B cell (primary cell): Measurements from ENCODE around the gene ZNF346. TPM values are rescaled to one million over a fixed set of nuclear protein-coding genes. Genes with fewer than 3 reads are reported as not detected.

Source experiments
- ATAC-seq: fragments of 200-7000 bp; cut with Tn5 transposase; one replicate; pipeline ENCODE4 v1.10.0; 2021; ENCODE audit warnings: low read depth, mild to moderate bottlenecking, moderate number of reproducible peaks, moderate library complexity
- CTCF ChIA-PET: fragments of 350-600 bp; sonication (Branson Sonifier 250); formaldehyde crosslinking; loops from one replicate; lab custom pipeline; 2021; ENCODE audit warnings: antibody characterized with exemption, inconsistent platforms; lab: Charles Lee
- POLR2A ChIA-PET: fragments of 350-600 bp; sonication (Branson Sonifier 250); formaldehyde crosslinking; loops from one replicate; lab custom pipeline; 2021; ENCODE audit warnings: antibody characterized with exemption; lab: Charles Lee
- DNase-seq: peaks from one replicate; pipeline ENCODE4 v3.0.0; 2013
- H2AFZ ChIP-seq: 2 replicates; pipeline ENCODE4 v1.6.1; 2012; ENCODE audit warnings: mild to moderate bottlenecking, low read depth, low read length; ENCODE audit not compliant: insufficient read depth, poor library complexity, severe bottlenecking
- H3K27ac ChIP-seq, 2 donors: 1 replicate in 1 of 2; 2 replicates in 1 of 2; pipeline ENCODE4 v1.5.1; 2012 to 2013; ENCODE audit warnings: low read length in 2 of 2, mild to moderate bottlenecking in 2 of 2, moderate library complexity in 1 of 2
- H3K27me3 ChIP-seq, 4 experiments: fragments of 200-600 bp in 1 of 4; sonication (generic) in 1 of 4; replicated peaks in 1 of 4; 1 replicate in 2 of 4; 2 replicates in 2 of 4; pipeline versions ENCODE4 v1.6.1 to v1.7.0; 2013 to 2016; ENCODE audit warnings: low read length in 3 of 4, mild to moderate bottlenecking in 2 of 4, mixed read lengths in 1 of 4, moderate library complexity in 1 of 4; ENCODE audit not compliant: insufficient read depth in 4 of 4, control insufficient read depth in 3 of 4; ENCODE audit errors: control extremely low read depth in 1 of 4
- H3K36me3 ChIP-seq, 2 experiments: replicated peaks in 1 of 2; 1 replicate in 1 of 2; 2 replicates in 1 of 2; pipeline versions ENCODE4 v1.6.1 to v1.7.1; 2013; ENCODE audit warnings: low read length in 1 of 2; ENCODE audit not compliant: insufficient read depth in 2 of 2, control insufficient read depth in 1 of 2; ENCODE audit errors: control extremely low read depth in 1 of 2, extremely low read depth in 1 of 2
- H3K4me1 ChIP-seq, 2 donors: fragments of 200-600 bp in 1 of 2; sonication (generic) in 1 of 2; 1 replicate in 1 of 2; 2 replicates in 1 of 2; pipeline versions ENCODE4 v1.5.1 to v1.6.1; 2013 to 2017; ENCODE audit warnings: low read length in 2 of 2; ENCODE audit not compliant: control insufficient read depth in 2 of 2, insufficient read depth in 2 of 2
- H3K4me2 ChIP-seq: replicated peaks from 2 replicates; pipeline ENCODE3; 2012; ENCODE audit warnings: mild to moderate bottlenecking, low read depth, low read length; ENCODE audit not compliant: poor library complexity, severe bottlenecking
- H3K4me3 ChIP-seq, 5 experiments: fragments of 200-600 bp in 1 of 5; sonication (generic) in 1 of 5; 1 replicate in 3 of 5; 2 replicates in 2 of 5; pipeline versions ENCODE4 v1.5.1 to v1.7.0; 2011 to 2016; ENCODE audit warnings: low read length in 4 of 5, mild to moderate bottlenecking in 4 of 5, low read depth in 2 of 5, control low read depth in 1 of 5, moderate library complexity in 1 of 5; ENCODE audit not compliant: insufficient read depth in 1 of 5; ENCODE audit errors: control extremely low read depth in 1 of 5, extremely low read depth in 1 of 5
- H3K79me2 ChIP-seq: fragments of 200-600 bp; sonication (generic); one replicate; pipeline ENCODE4 v1.6.0; 2016; ENCODE audit warnings: low read length; ENCODE audit not compliant: control insufficient read depth, insufficient read depth
- H3K9ac ChIP-seq: fragments of 200-600 bp; sonication (generic); 2 replicates; pipeline ENCODE4 v1.6.1; 2017; ENCODE audit warnings: mild to moderate bottlenecking, low read length, moderate library complexity
- H3K9me3 ChIP-seq, 3 donors: one replicate each; pipeline versions ENCODE4 v1.6.1 to v1.7.1; 2013; ENCODE audit warnings: low read length in 2 of 3; ENCODE audit not compliant: control insufficient read depth in 2 of 3, insufficient read depth in 1 of 3; ENCODE audit errors: control extremely low read depth in 1 of 3
- H4K20me1 ChIP-seq: 2 replicates; pipeline ENCODE4 v1.6.0; 2012; ENCODE audit warnings: mild to moderate bottlenecking, low read length; ENCODE audit not compliant: insufficient read depth, control insufficient read depth, poor library complexity, severe bottlenecking
- H3K27ac Mint-ChIP-seq: one replicate; pipeline ENCODE4 v1.8.0; 2021; ENCODE audit warnings: mixed read lengths
- H3K27me3 Mint-ChIP-seq: one replicate; pipeline ENCODE4 v1.8.0; 2021; ENCODE audit warnings: mixed read lengths
- H3K4me1 Mint-ChIP-seq: one replicate; pipeline ENCODE4 v1.8.0; 2021; ENCODE audit warnings: mixed read lengths
- H3K4me3 Mint-ChIP-seq: one replicate; pipeline ENCODE4 v1.8.0; 2021; ENCODE audit warnings: mixed read lengths
- H3K9me3 Mint-ChIP-seq: one replicate; pipeline ENCODE4 v1.8.0; 2022; ENCODE audit warnings: mixed read lengths; ENCODE audit not compliant: insufficient read depth
- CTCF ChIP-seq: fragments of 200-600 bp; IDR thresholded peaks from one replicate; pipeline ENCODE4 v1.8.0; 2022; ENCODE audit warnings: antibody characterized with exemption, mild to moderate bottlenecking
- EZH2 ChIP-seq: IDR thresholded peaks from 2 replicates; pipeline ENCODE4 v1.6.1; 2012; ENCODE audit warnings: borderline replicate concordance, low read depth, mild to moderate bottlenecking, moderate library complexity, low read length; ENCODE audit not compliant: insufficient read depth, poor library complexity, severe bottlenecking
- WGBS: methylation state at CpG from one replicate; pipeline ENCODE4 v1.1.5; 2013; ENCODE audit warnings: missing lambda C conversion rate; ENCODE audit not compliant: insufficient coverage; 5-methylcytosine and 5-hydroxymethylcytosine counted together
- intact Hi-C: fragments of 100-400 bp; cut with micrococcal nuclease; formaldehyde crosslinking; loops from one replicate; pipeline ENCODE4 v1.10.0; 2022
- polyA plus RNA-seq: library from polyadenylated mRNA; depleted of rRNA; stranded (reverse); fragments of >200 nt; gene quantifications from 2 replicates; pipeline ENCODE4 v1.2.3, GENCODE V29; 2012
- total RNA-seq, 2 donors: library from RNA; stranded (reverse); fragments of 120-200 nt in 1 of 2; gene quantifications; 1 replicate in 1 of 2; 2 replicates in 1 of 2; pipeline versions ENCODE4 v1.2.3 to v1.2.4, GENCODE V29; 2013 to 2022

ZNF346 gene
- total and polyA plus RNA-seq, 2 donors (not counting 1 experiment from before 2014, with no cell fraction given): 20.2 to 38.4 TPM

- H4K20me1 ChIP-seq: no peaks in the 10 kb centered on the region
- no peak overlapping the region for H3K4me2 ChIP-seq
- no peak overlapping the region for H3K9ac ChIP-seq
- ChIA-PET POLR2A (no interaction called here), CTCF (interaction anchor here (1.5 kb wide), 1 partner anchor 22 kb away, joined by 6 read pairs; no protein-coding TSS in a partner anchor)
- DNase-seq (no peak), ATAC-seq (no peak)
- intact Hi-C loops: no loop called here
- no peak overlapping the region for H3K27ac ChIP-seq
- H3K27ac Mint-ChIP-seq: no peak overlapping the region
- no peaks in the 10 kb centered on the region for H3K9me3 ChIP-seq
- over 99% methylated on average over 5 of the region's 5 CpGs for WGBS
- no peak overlapping the region for H3K4me3 ChIP-seq
- no peaks in the 10 kb centered on the region for H3K27me3 ChIP-seq
- no peaks in the 10 kb centered on the region for H3K27me3 Mint-ChIP-seq
- no peaks in the 10 kb centered on the region for H3K9me3 Mint-ChIP-seq
- H3K79me2 ChIP-seq: no peaks in the 10 kb centered on the region
- TF ChIP-seq EZH2 (no peak), CTCF (no peak)
- no peaks in the 10 kb centered on the region for H3K4me1 ChIP-seq
- no peaks in the 10 kb centered on the region for H3K4me1 Mint-ChIP-seq
- peaks cover 1 to 51% of the 10 kb centered on the region in 2 experiments for H3K36me3 ChIP-seq
- H3K4me3 Mint-ChIP-seq: no peak overlapping the region
- no peak overlapping the region for H2AFZ ChIP-seq
Measured at GRCh38 chr5:177049285-177049684, 26.8 kb downstream of the ZNF346 start.

GRCh38 chr5:177064500-177065277 lies 42.2 kb downstream of the ZNF346 start:
- ChIA-PET POLR2A (interaction anchor here (0.6 kb wide), 1 partner anchor 18 kb away, joined by 5 read pairs; no protein-coding TSS in a partner anchor), CTCF (interaction anchor here (0.6 to 1.8 kb wide), 2 partner anchors 9 to 63 kb away, joined by 4 to 5 read pairs; no protein-coding TSS in a partner anchor)
- Histone ChIP-seq H3K36me3 (peaks cover 0 to 28% of the 10 kb centered on the region in 2 experiments), H3K4me3 (no peak overlapping the region), H3K4me1 (peaks cover 0 to 14% of the 10 kb centered on the region in 2 donors), H3K27ac (no peak overlapping the region), H4K20me1 (no peaks in the 10 kb centered on the region), H3K79me2 (no peaks in the 10 kb centered on the region), H3K4me2 (no peak overlapping the region), H3K27me3 (no peaks in the 10 kb centered on the region), H3K9ac (no peak overlapping the region), H2AFZ (no peak overlapping the region), H3K9me3 (no peaks in the 10 kb centered on the region)
- no peak for DNase-seq
- Mint-ChIP-seq H3K9me3 (no peaks in the 10 kb centered on the region), H3K4me3 (no peak overlapping the region), H3K27ac (no peak overlapping the region), H3K27me3 (no peaks in the 10 kb centered on the region), H3K4me1 (peaks cover 14% of the 10 kb centered on the region)
- no peak for ATAC-seq
- TF ChIP-seq EZH2 (no peak), CTCF (no peak)
- 100% methylated on average over 9 of the region's 12 CpGs for WGBS
- intact Hi-C loops: no loop called here
